HEK293 (cell line): ENCODE measurements around the gene ZBTB20.
A peak's percentile ranks its signal among the peaks of the same experiment; 100 is the strongest.

Source experiments
- CTCF ChIP-seq: fragments of 450-650 bp; formaldehyde crosslinking; IDR thresholded peaks from 2 replicates; pipeline ENCODE4 v1.5.1; 2016; ENCODE audit warnings: missing biosample characterization, missing genetic modification characterization
- EGR2 ChIP-seq: fragments of 450-650 bp; formaldehyde crosslinking; IDR thresholded peaks from 2 replicates; pipeline ENCODE4 v1.5.1; 2016; ENCODE audit warnings: low read depth, missing biosample characterization, missing genetic modification characterization
- GLIS1 ChIP-seq: fragments of 450-650 bp; formaldehyde crosslinking; IDR thresholded peaks from 2 replicates; pipeline ENCODE4 v1.5.1; 2016; ENCODE audit warnings: missing biosample characterization, missing genetic modification characterization
- IKZF3 ChIP-seq: fragments of 450-650 bp; IDR thresholded peaks from 2 replicates; pipeline ENCODE4 v1.5.0; 2018; ENCODE audit warnings: missing biosample characterization, mild to moderate bottlenecking, missing genetic modification characterization, moderate library complexity
- KLF1 ChIP-seq: fragments of 450-650 bp; formaldehyde crosslinking; IDR thresholded peaks from 2 replicates; pipeline ENCODE4 v1.5.1; 2016; ENCODE audit warnings: missing biosample characterization, missing genetic modification characterization
- KLF16 ChIP-seq: fragments of 450-650 bp; formaldehyde crosslinking; IDR thresholded peaks from 2 replicates; pipeline ENCODE4 v1.5.1; 2017; ENCODE audit warnings: missing biosample characterization, missing genetic modification characterization
- KLF8 ChIP-seq: fragments of 450-650 bp; formaldehyde crosslinking; IDR thresholded peaks from 2 replicates; pipeline ENCODE4 v1.5.1; 2016; ENCODE audit warnings: missing biosample characterization, missing genetic modification characterization
- OVOL3 ChIP-seq: fragments of 450-650 bp; formaldehyde crosslinking; IDR thresholded peaks from 2 replicates; pipeline ENCODE4 v1.5.1; 2016; ENCODE audit warnings: missing biosample characterization, missing genetic modification characterization
- PATZ1 ChIP-seq: fragments of 450-650 bp; formaldehyde crosslinking; IDR thresholded peaks from 2 replicates; pipeline ENCODE4 v1.5.1; 2016; ENCODE audit warnings: missing biosample characterization, missing genetic modification characterization
- PBX3 ChIP-seq: sonication (generic); formaldehyde crosslinking; IDR thresholded peaks from 2 replicates; pipeline ENCODE4 v1.8.1; 2022; ENCODE audit warnings: mild to moderate bottlenecking, moderate library complexity, missing genetic modification reagents
- PRDM1 ChIP-seq: fragments of 450-650 bp; formaldehyde crosslinking; IDR thresholded peaks from 2 replicates; pipeline ENCODE4; 2016; ENCODE audit warnings: missing biosample characterization, missing genetic modification characterization
- PRDM10 ChIP-seq: fragments of 450-650 bp; formaldehyde crosslinking; IDR thresholded peaks from 2 replicates; pipeline ENCODE4 v1.5.1; 2016; ENCODE audit warnings: missing biosample characterization, missing genetic modification characterization
- REST ChIP-seq: fragments of 450-650 bp; formaldehyde crosslinking; IDR thresholded peaks from 2 replicates; pipeline ENCODE4 v1.5.1; 2016; ENCODE audit warnings: missing biosample characterization, missing genetic modification characterization
- SALL2 ChIP-seq: fragments of 450-650 bp; formaldehyde crosslinking; IDR thresholded peaks from 2 replicates; pipeline ENCODE4 v1.5.0; 2017; ENCODE audit warnings: missing biosample characterization, mild to moderate bottlenecking, missing genetic modification characterization, borderline replicate concordance
- SETDB1 ChIP-seq: IDR thresholded peaks from one replicate; pipeline ENCODE4 v1.6.1; 2017; ENCODE audit warnings: mild to moderate bottlenecking, low read length, moderate library complexity, mixed read lengths; ENCODE audit not compliant: insufficient read length
- SP2 ChIP-seq: fragments of 450-650 bp; formaldehyde crosslinking; IDR thresholded peaks from 2 replicates; pipeline ENCODE4 v1.5.1; 2016; ENCODE audit warnings: missing biosample characterization, missing genetic modification characterization
- SP3 ChIP-seq: fragments of 450-650 bp; formaldehyde crosslinking; IDR thresholded peaks from 2 replicates; pipeline ENCODE4 v1.5.1; 2016; ENCODE audit warnings: missing biosample characterization, missing genetic modification characterization
- ZBTB20 ChIP-seq: fragments of 450-650 bp; formaldehyde crosslinking; IDR thresholded peaks from 2 replicates; pipeline ENCODE4 v1.5.1; 2016; ENCODE audit warnings: missing biosample characterization, missing genetic modification characterization
- ZBTB7A ChIP-seq: fragments of 450-650 bp; formaldehyde crosslinking; IDR thresholded peaks from 2 replicates; pipeline ENCODE4 v1.5.1; 2016; ENCODE audit warnings: low read depth, missing biosample characterization, missing genetic modification characterization
- ZFP69B ChIP-seq: fragments of 450-650 bp; formaldehyde crosslinking; IDR thresholded peaks from 2 replicates; pipeline ENCODE4 v1.5.1; 2016; ENCODE audit warnings: missing biosample characterization, missing genetic modification characterization
- ZNF324 ChIP-seq: fragments of 450-650 bp; formaldehyde crosslinking; IDR thresholded peaks from 2 replicates; pipeline ENCODE4 v1.5.1; 2016; ENCODE audit warnings: missing biosample characterization, missing genetic modification characterization
- ZNF394 ChIP-seq: fragments of 450-650 bp; formaldehyde crosslinking; IDR thresholded peaks from 2 replicates; pipeline ENCODE4 v1.5.1; 2016; ENCODE audit warnings: missing biosample characterization, missing genetic modification characterization, mild to moderate bottlenecking, moderate library complexity, borderline replicate concordance
- ZNF488 ChIP-seq: fragments of 450-650 bp; formaldehyde crosslinking; IDR thresholded peaks from 2 replicates; pipeline ENCODE4 v1.5.1; 2016; ENCODE audit warnings: missing biosample characterization, missing genetic modification characterization
- ZNF521 ChIP-seq: fragments of 450-650 bp; formaldehyde crosslinking; IDR thresholded peaks from 2 replicates; pipeline ENCODE4 v1.5.1; 2017; ENCODE audit warnings: missing biosample characterization, mild to moderate bottlenecking, missing genetic modification characterization
- ZNF530 ChIP-seq: fragments of 450-650 bp; formaldehyde crosslinking; IDR thresholded peaks from 2 replicates; pipeline ENCODE4 v1.5.1; 2016; ENCODE audit warnings: low read depth, missing biosample characterization, missing genetic modification characterization
- ZNF571 ChIP-seq: fragments of 450-650 bp; formaldehyde crosslinking; IDR thresholded peaks from 2 replicates; pipeline ENCODE4 v1.5.0; 2017; ENCODE audit warnings: missing biosample characterization, missing genetic modification characterization

Gene ZBTB20

GRCh38 chr3:115147329-115148141 is 447 bp upstream of the ZBTB20 start (continued):
- TF ChIP-seq ZNF530 (no peak), ZFP69B (tag by site-specific recombination) (no peak), KLF16 (tag by site-specific recombination) (0 out of 2 replicates have a peak, but pooled peaks have one; percentile 25), ZNF394 (peak; percentile 46; the same call in 1 of the 2 replicates), SP3 (peak; percentile 85), SETDB1 (no peak), ZBTB7A (tag by site-specific recombination) (no peak), SALL2 (tag by site-specific recombination) (no peak), PRDM1 (tag by site-specific recombination) (peak; percentile 84; the same call in 1 of the 2 replicates), EGR2 (tag by site-specific recombination) (peak; percentile 61), CTCF (tag by site-specific recombination) (peak; percentile 62; the same call in 1 of the 2 replicates), ZNF488 (no peak), REST (tag by site-specific recombination) (no peak), PBX3 (CRISPR knock-in tag) (peak; percentile 96), KLF8 (tag by site-specific recombination) (peak; percentile 67), ZNF324 (tag by site-specific recombination) (no peak), ZNF571 (tag by site-specific recombination) (no peak), IKZF3 (peak; percentile 46; the same call in 1 of the 2 replicates), OVOL3 (tag by site-specific recombination) (peak; percentile 98), GLIS1 (tag by site-specific recombination) (peak; percentile 79), PATZ1 (tag by site-specific recombination) (peak; percentile 83), PRDM10 (tag by site-specific recombination) (peak; percentile 78), ZBTB20 (peak; percentile 73; the same call in 1 of the 2 replicates), KLF1 (tag by site-specific recombination) (peak; percentile 6; the same call in 1 of the 2 replicates), SP2 (tag by site-specific recombination) (peak; percentile 70), ZNF521 (tag by site-specific recombination) (no peak)
